Measurements from ENCODE around the gene TBC1D17.

Gene TBC1D17

DNA sequence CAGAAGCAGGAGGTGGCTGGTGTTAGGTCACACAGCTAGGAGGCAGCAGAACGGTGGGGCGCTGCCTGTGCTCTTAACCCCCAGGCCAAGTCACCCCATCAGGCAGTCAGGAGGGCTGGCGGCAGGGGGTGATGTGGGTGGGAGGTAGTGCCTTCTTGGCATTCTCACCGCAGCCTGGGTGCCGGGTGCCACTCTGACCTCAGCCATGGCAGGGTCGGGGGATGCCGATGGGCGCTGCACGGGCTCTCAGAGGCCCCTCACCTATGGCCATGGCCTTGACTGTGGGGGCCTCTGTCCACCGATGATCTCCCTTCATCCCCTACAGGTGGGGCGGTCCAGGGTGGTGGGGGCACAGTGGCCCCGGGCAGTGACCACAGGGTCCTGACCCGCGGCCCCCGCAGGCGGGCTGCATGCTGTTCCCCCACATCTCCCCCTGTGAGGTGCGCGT is 20.9 kb upstream of the TBC1D17 start:
- Histone ChIP-seq H3K4me3 (ENCODE audit: low read depth, low read length) (no peak overlapping the region), H3K27me3 (ENCODE audit: control insufficient read depth, insufficient read depth, low read length) (no peaks in the 10 kb centered on the region), H3K9ac (ENCODE audit: low read length) (no peak overlapping the region), H3K4me1 (ENCODE audit: control insufficient read depth, insufficient read depth, low read length) (peaks cover 14% of the 10 kb centered on the region; the same call in 1 of the 2 replicates), H3K36me3 (ENCODE audit: control insufficient read depth, insufficient read depth, low read length) (peaks cover 72% of the 10 kb centered on the region), H3K9me3 (ENCODE audit: control insufficient read depth, insufficient read depth, low read depth, low read length) (no peaks in the 10 kb centered on the region), H3K27ac (ENCODE audit: low read depth, low read length) (no peak overlapping the region)

DNA sequence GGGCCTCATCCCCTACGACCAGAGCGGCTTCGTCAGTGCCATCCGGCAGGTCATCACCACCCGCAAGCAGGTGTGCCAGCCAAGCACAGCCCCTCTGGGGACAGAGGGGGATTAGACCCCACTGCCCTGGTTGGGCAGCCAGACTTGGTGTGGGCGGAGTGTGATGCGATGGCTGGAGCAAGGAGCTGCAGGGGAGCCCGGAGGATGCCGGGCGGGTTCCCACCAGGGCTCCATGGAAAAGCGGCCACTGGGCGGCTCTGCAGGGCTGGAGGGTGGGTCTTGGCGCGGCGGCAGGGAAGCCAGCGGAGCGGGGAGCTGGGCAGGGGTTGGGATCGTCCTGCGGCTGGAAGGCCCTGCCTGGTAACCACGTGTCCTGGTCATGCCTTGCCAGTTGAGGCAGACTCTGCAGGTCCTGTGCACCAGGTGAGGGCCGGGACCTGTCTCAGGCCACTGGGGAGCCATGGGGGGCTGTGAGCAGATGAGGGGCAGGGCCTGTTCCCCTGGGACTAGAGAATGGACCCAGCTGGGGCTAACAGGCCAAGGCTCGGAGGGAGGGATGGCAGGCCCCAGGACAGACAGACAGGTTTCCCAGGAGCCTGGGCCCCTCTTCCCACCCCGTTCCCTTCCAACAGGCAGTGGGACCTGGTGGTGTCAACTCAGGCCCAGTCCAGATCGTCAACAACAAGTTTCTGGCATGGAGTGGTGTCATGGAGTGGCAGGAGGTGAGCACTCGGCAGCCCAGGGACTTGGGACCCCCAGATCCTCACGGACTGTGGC is 20.3 kb upstream of the TBC1D17 start:
- H3K9ac ChIP-seq (ENCODE audit: low read length): no peak overlapping the region
- no peaks in the 10 kb centered on the region for H3K27me3 ChIP-seq (ENCODE audit: control insufficient read depth, insufficient read depth, low read length)
- no peaks in the 10 kb centered on the region for H3K9me3 ChIP-seq (ENCODE audit: control insufficient read depth, insufficient read depth, low read depth, low read length)
- H3K27ac ChIP-seq (ENCODE audit: low read depth, low read length): no peak overlapping the region
- peaks cover 77% of the 10 kb centered on the region for H3K36me3 ChIP-seq (ENCODE audit: control insufficient read depth, insufficient read depth, low read length)
- no peak overlapping the region for H3K4me3 ChIP-seq (ENCODE audit: low read depth, low read length)
- peaks cover 16% of the 10 kb centered on the region for H3K4me1 ChIP-seq (ENCODE audit: control insufficient read depth, insufficient read depth, low read length)

DNA sequence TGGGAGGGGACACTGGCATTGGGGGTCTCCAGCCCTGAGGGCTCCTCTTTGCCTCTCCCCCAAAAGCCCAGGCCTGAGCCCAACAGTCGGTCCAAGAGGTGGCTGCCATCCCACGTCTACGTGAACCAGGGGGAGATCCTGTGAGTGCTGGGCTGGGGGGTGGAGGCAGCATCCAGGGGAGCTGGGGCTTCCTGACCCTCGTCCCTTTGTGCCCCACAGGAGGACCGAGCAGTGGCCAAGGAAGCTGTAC is 19.7 kb upstream of the TBC1D17 start:
- Histone ChIP-seq H3K36me3 (ENCODE audit: control insufficient read depth, insufficient read depth, low read length) (peaks cover 80% of the 10 kb centered on the region), H3K27me3 (ENCODE audit: control insufficient read depth, insufficient read depth, low read length) (no peaks in the 10 kb centered on the region), H3K9ac (ENCODE audit: low read length) (no peak overlapping the region), H3K4me1 (ENCODE audit: control insufficient read depth, insufficient read depth, low read length) (peaks cover 15% of the 10 kb centered on the region), H3K9me3 (ENCODE audit: control insufficient read depth, insufficient read depth, low read depth, low read length) (no peaks in the 10 kb centered on the region), H3K27ac (ENCODE audit: low read depth, low read length) (no peak overlapping the region), H3K4me3 (ENCODE audit: low read depth, low read length) (no peak overlapping the region)

DNA sequence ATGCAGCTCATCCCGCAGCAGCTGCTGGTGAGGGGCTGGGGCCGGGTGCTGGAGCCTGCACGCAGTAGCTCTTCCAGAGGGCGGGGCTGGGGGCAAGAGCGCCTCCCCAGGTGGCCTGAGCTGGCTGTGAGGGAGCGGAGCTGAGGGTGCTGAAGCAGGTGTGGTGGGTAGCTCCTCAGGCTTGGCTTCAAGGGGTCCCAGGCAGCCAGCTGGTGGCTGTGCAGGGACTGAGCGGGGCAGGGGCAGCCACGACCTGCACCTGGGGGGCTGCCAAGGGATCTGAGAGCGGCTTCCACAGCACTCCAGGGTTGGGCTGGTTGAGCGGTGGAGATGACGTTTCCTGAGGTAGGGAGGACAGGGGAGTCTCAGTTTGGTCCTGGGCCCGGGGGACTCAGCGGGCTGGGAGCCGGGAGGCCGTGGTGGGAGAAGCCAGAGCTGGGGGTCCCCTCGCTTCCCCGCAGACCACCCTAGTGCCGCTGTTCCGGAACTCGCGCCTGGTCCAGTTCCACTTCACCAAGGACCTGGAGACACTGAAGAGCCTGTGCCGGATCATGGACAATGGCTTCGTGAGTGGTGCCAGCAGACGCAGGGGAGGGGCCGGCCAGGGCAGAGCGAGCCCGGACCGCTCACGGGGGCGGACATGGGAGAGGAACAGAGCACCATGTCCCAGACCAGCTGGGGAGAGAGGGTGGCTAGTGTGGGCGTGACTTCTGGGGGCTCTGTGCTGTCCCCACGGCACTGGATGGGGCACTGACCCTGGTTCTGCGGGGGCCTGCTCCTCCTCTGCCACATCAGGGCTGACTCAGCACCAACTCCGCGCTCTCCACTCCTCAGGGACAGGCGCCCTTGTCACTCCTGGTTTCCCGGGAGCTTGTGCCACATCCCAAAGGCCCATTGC is 19.2 kb upstream of the TBC1D17 start:
- Histone ChIP-seq H3K27me3 (ENCODE audit: control insufficient read depth, insufficient read depth, low read length) (no peaks in the 10 kb centered on the region), H3K9me3 (ENCODE audit: control insufficient read depth, insufficient read depth, low read depth, low read length) (no peaks in the 10 kb centered on the region), H3K4me1 (ENCODE audit: control insufficient read depth, insufficient read depth, low read length) (peaks cover 12% of the 10 kb centered on the region), H3K4me3 (ENCODE audit: low read depth, low read length) (no peak overlapping the region), H3K27ac (ENCODE audit: low read depth, low read length) (no peak overlapping the region), H3K36me3 (ENCODE audit: control insufficient read depth, insufficient read depth, low read length) (peaks cover 84% of the 10 kb centered on the region), H3K9ac (ENCODE audit: low read length) (no peak overlapping the region)

DNA sequence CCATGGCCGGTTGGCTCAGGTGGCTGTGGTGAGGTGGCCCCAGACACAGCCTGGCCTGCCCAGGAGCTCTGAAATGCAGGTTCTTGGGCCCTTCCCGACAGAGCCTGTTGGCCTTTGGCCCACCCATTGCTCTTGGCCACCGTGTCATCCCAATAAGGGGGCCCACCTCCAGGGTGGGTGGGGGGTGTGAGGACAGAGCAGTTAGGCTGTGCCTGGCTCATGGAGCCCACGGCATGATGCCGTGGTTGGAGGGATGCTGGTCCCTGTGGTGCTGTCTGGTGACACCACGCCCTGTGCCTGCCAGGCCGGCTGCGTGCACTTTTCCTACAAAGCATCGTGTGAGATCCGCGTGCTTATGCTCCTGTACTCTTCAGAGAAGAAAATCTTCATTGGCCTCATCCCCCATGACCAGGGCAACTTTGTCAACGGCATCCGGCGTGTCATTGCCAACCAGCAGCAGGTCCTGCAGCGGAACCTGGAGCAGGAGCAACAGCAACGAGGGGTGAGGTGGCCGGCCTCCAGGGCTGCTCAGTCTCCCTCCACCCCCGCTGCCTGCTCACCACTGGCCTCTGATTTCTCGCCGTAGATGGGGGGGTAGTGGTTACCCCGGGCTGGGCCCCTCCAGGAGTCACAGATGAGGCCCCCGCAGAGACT is 17.7 kb upstream of the TBC1D17 start:
- no peak overlapping the region for H3K4me3 ChIP-seq (ENCODE audit: low read depth, low read length)
- peaks cover 12% of the 10 kb centered on the region for H3K4me1 ChIP-seq (ENCODE audit: control insufficient read depth, insufficient read depth, low read length)
- peaks cover 92% of the 10 kb centered on the region for H3K36me3 ChIP-seq (ENCODE audit: control insufficient read depth, insufficient read depth, low read length)
- no peak overlapping the region for H3K9ac ChIP-seq (ENCODE audit: low read length)
- H3K27me3 ChIP-seq (ENCODE audit: control insufficient read depth, insufficient read depth, low read length): no peaks in the 10 kb centered on the region
- H3K9me3 ChIP-seq (ENCODE audit: control insufficient read depth, insufficient read depth, low read depth, low read length): no peaks in the 10 kb centered on the region
- no peak overlapping the region for H3K27ac ChIP-seq (ENCODE audit: low read depth, low read length)

DNA sequence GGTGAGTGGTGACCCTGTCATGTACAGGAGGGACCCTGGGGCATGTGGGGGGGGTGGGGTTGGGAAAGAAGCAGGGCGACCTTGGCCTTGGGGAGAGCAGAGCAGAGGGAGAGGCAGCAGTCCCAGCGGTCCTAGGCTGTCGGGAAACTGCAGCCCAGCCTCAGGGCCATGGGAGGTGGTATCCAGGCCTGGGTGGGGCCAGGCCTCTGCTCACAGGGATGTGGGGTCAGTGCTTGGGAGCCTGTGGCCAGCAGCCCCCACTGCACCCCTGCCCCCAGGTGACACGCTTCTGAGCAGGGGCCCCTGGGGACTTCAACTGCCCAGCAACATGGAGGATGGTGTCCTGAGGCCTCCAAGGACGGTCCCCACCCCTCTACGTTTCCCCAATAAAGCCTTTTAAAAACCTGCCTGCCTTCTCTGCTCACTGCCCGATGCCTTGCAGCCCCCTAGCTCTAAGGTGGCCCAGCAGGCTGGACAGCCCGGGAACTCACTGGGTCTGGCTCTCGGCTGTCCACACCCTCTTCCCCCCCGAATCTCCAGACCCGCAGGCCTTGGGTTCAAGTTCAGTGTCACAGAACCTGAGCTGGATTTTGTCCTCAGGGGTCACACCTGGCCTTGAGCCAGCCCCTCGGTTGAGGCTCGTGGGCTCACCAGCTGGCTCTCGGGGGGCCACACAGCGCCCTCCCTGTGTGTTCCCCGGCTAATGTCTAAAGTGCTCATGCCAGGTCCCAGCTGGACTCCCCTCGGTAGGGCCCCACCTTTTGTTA is 17.0 kb upstream of the TBC1D17 start:
- Histone ChIP-seq H3K4me3 (ENCODE audit: low read depth, low read length) (no peak overlapping the region), H3K36me3 (ENCODE audit: control insufficient read depth, insufficient read depth, low read length) (peaks cover 88% of the 10 kb centered on the region), H3K9me3 (ENCODE audit: control insufficient read depth, insufficient read depth, low read depth, low read length) (no peaks in the 10 kb centered on the region), H3K27ac (ENCODE audit: low read depth, low read length) (no peak overlapping the region), H3K4me1 (ENCODE audit: control insufficient read depth, insufficient read depth, low read length) (peaks cover 13% of the 10 kb centered on the region), H3K9ac (ENCODE audit: low read length) (no peak overlapping the region), H3K27me3 (ENCODE audit: control insufficient read depth, insufficient read depth, low read length) (no peaks in the 10 kb centered on the region)

DNA sequence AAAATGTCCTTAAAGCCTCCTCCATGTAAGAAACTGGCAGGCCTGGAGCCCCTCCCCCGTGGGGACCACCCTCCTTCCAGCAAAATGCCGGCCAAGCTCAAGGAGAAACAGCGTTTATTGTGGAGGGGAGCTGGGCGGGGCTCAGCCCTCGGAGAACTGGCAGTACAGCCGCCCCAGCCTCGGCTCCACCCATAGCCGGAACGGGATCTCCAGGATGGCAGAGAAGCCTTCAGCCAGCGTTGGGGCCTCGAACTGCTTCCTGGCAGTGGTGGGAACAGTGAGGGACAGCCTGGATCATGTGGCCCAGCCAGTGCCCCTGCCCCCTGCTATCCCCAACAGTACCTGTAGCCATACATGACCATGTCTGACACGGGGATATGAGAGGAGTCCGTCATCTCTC is 16.4 kb upstream of the TBC1D17 start:
- H3K9me3 ChIP-seq (ENCODE audit: control insufficient read depth, insufficient read depth, low read depth, low read length): no peaks in the 10 kb centered on the region
- H3K27me3 ChIP-seq (ENCODE audit: control insufficient read depth, insufficient read depth, low read length): no peaks in the 10 kb centered on the region
- H3K9ac ChIP-seq (ENCODE audit: low read length): no peak overlapping the region
- peaks cover 82% of the 10 kb centered on the region for H3K36me3 ChIP-seq (ENCODE audit: control insufficient read depth, insufficient read depth, low read length)
- peaks cover 19% of the 10 kb centered on the region for H3K4me1 ChIP-seq (ENCODE audit: control insufficient read depth, insufficient read depth, low read length)
- H3K4me3 ChIP-seq (ENCODE audit: low read depth, low read length): no peak overlapping the region
- no peak overlapping the region for H3K27ac ChIP-seq (ENCODE audit: low read depth, low read length)

DNA sequence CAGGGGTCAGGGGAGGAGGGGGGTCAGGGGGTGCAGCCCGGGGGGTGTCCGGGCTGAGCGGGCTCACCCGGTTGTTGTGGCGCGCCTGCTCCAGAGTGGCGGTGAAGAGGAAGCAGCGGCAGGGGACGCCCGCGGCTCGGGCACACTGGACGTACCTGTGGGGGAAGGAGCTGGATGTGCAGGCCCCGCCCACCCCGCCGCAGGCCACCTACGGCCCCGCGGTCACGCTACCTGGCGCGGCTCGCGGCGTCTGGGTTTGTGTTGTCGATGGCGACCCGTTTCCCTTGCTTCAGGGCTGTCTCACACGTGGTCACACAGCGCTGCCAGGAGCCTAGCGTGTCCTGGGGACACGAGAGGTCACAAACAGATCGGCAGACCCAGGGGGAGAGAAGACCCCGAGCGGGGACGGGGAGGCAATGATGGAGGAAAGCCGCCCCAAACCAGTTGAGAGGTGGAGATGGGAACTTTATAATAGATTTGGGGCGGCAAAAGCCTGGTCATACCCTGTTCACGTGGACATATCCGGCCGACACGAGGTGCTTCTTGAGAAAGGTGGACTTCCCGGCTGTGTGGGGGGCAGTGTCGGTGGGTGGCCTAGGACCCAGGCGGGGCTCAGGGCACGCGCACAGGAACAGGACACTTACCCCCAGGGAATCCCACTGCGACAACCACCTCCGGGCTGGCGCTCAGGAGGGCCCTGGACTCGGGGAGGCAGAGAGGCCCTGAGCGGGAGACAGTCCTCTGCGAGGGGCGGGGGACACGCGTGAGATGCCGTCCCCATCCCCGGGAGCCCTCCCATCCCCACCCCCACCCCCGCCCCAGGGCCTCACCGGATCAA is 15.7 kb upstream of the TBC1D17 start:
- H3K36me3 ChIP-seq (ENCODE audit: control insufficient read depth, insufficient read depth, low read length): peaks cover 76% of the 10 kb centered on the region
- H3K4me1 ChIP-seq (ENCODE audit: control insufficient read depth, insufficient read depth, low read length): peaks cover 24% of the 10 kb centered on the region
- H3K9ac ChIP-seq (ENCODE audit: low read length): no peak overlapping the region
- H3K27ac ChIP-seq (ENCODE audit: low read depth, low read length): no peak overlapping the region
- H3K4me3 ChIP-seq (ENCODE audit: low read depth, low read length): no peak overlapping the region
- H3K9me3 ChIP-seq (ENCODE audit: control insufficient read depth, insufficient read depth, low read depth, low read length): no peaks in the 10 kb centered on the region
- no peaks in the 10 kb centered on the region for H3K27me3 ChIP-seq (ENCODE audit: control insufficient read depth, insufficient read depth, low read length)

DNA sequence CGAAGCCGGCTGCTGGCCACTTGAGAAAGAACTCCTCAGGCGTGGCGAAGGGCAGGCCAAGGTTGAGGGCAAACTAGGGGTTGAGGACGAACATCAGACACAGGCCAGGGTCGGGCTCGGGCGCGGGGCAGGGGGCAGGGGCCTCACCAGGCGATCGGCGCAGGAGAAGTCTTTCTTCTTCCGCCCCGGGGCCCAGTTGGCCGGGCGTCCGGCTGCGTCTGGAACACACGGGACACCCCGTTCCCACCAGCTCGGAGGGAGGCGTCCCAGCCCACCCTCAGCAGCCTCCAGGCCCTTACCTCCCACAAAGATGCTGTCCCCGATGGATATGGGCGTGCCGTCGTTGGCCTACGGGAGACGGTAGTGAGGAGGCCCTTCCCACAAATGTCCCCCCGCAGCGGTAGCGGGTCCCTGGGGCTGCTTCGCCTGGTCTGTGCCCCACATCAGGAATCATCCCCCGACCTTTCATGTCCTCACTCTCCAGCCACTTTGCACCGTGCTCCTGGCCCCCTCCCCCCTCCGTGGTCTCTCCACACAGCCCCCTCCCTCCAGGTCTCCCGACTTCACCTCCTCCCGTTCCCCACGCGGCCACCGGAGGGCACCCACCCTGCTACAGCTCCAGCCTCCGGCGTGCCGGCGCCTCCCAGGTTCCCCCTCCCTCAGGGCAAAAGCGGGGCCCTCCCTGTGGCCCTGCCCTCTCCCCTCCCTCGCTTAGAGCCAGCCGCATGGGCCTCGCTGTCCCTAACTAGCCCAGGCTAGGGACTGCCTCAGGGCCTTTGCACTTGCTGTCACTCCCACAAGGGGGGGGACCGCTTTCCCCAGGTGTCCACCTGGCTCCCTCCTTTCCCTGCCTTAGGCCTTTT is 14.9 kb upstream of the TBC1D17 start:
- no peak overlapping the region for H3K9ac ChIP-seq (ENCODE audit: low read length)
- no peaks in the 10 kb centered on the region for H3K9me3 ChIP-seq (ENCODE audit: control insufficient read depth, insufficient read depth, low read depth, low read length)
- no peak overlapping the region for H3K4me3 ChIP-seq (ENCODE audit: low read depth, low read length)
- no peaks in the 10 kb centered on the region for H3K27me3 ChIP-seq (ENCODE audit: control insufficient read depth, insufficient read depth, low read length)
- H3K27ac ChIP-seq (ENCODE audit: low read depth, low read length): peak overlapping the region; percentile 30; the same call in 1 of the 2 replicates
- peaks cover 24% of the 10 kb centered on the region for H3K4me1 ChIP-seq (ENCODE audit: control insufficient read depth, insufficient read depth, low read length)
- H3K36me3 ChIP-seq (ENCODE audit: control insufficient read depth, insufficient read depth, low read length): peaks cover 68% of the 10 kb centered on the region
